ENCODE measurements around the gene ESR1. TPM values are rescaled to one million over a fixed set of nuclear protein-coding genes. Genes with fewer than 3 reads are reported as not detected.

ESR1 gene
- total RNA-seq, 1 experiment from 2014 or later = not detected

DNA sequence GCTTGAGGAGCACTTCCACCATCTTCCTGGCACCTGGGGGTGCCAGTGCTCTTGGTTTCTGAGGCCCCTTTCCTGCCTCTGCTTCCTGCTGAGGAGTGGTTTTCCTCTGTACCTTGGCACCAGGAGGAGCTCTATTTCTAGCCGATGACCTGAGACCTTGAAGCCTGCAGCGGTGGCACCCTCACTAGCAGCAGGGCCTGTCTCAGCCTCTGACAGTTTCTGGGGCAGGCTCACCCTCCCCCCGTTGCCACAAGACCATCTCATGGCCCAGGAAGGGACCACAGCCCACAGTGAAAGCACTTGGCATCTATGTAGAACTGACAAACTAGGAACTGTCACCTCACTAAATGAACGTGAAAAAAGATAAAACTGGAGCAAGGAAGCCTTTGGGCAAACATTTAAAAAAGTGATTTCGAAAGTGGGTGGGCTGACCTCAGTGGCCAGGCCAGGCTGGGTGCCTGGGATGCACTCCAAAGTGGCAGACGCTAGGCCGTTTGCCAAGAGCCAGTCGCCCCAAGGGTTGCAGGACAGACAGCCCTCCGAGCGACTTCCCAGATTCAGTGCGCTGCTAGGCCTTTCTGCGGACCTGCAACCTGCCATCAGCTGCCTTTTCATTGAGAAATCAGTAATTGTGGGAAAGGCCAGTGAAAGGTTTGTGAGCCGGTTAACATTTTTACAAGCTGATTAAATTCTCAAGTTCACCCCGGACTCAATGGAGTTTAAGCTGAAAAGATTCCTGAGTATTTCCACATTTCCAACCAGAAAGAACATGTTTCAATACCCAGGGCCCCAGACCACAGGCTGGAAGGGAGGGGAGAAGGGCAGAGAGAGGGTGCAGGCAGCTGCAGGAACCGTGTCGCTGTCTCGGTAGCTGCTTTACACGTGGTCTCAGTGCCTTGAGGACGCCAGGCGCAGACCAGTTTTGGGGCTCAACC, 303.7 kb downstream of the ESR1 start:
- intact Hi-C loops (cut with micrococcal nuclease; ENCODE audit: unreplicated experiment) = no loop called here
- ChIA-PET CTCF (no interaction called here), POLR2A (no interaction called here)
- no peaks in the 10 kb centered on the region for H3K4me1 ChIP-seq
- DNase-seq = no peak
- Mint-ChIP-seq H3K9me3 (ENCODE audit: unreplicated experiment) (no peaks in the 10 kb centered on the region), H3K27ac (ENCODE audit: unreplicated experiment) (no peak overlapping the region), H3K36me3 (ENCODE audit: insufficient read depth, unreplicated experiment) (no peaks in the 10 kb centered on the region), H3K27me3 (ENCODE audit: insufficient read depth, unreplicated experiment) (peaks cover 5% of the 10 kb centered on the region), H3K4me1 (ENCODE audit: low read depth, unreplicated experiment) (no peaks in the 10 kb centered on the region), H3K4me3 (ENCODE audit: unreplicated experiment) (no peak overlapping the region)
- no peaks in the 10 kb centered on the region; the same call in 1 of the 2 replicates for H3K27me3 ChIP-seq (replicated peaks; ENCODE audit: control insufficient read depth, insufficient read depth, low read length)
- no peak for TF ChIP-seq CTCF (IDR thresholded peaks at IDR 0.05; ENCODE audit: insufficient read depth in 1 of 2, low read depth in 1 of 2, low read length in 1 of 2, severe bottlenecking in 1 of 2, unreplicated experiment in 1 of 2)
- no TSS peak for BruUV-seq (replicated peaks)
- no peaks in the 10 kb centered on the region for H3K9me3 ChIP-seq
- H3K36me3 ChIP-seq (ENCODE audit: control insufficient read depth, insufficient read depth, low read length) = no peaks in the 10 kb centered on the region
- no peak overlapping the region for H3K4me3 ChIP-seq (ENCODE audit: low read depth, low read length)

GRCh38 chr6:152112491-152113261, 305.2 kb downstream of the ESR1 start:
- ChIA-PET POLR2A (no interaction called here), CTCF (no interaction called here)
- Histone ChIP-seq H3K4me1 (no peaks in the 10 kb centered on the region), H3K36me3 (ENCODE audit: control insufficient read depth, insufficient read depth, low read length) (no peaks in the 10 kb centered on the region), H3K4me3 (ENCODE audit: low read depth, low read length) (no peak overlapping the region), H3K27me3 (replicated peaks; ENCODE audit: control insufficient read depth, insufficient read depth, low read length) (no peaks in the 10 kb centered on the region; the same call in 1 of the 2 replicates), H3K9me3 (no peaks in the 10 kb centered on the region)
- BruUV-seq (replicated peaks) = no TSS peak
- no peak for TF ChIP-seq CTCF (IDR thresholded peaks at IDR 0.05; ENCODE audit: insufficient read depth in 1 of 2, low read depth in 1 of 2, low read length in 1 of 2, severe bottlenecking in 1 of 2, unreplicated experiment in 1 of 2)
- H3K36me3 Mint-ChIP-seq (ENCODE audit: insufficient read depth, unreplicated experiment) = no peaks in the 10 kb centered on the region
- no peaks in the 10 kb centered on the region for H3K9me3 Mint-ChIP-seq (ENCODE audit: unreplicated experiment)
- H3K4me3 Mint-ChIP-seq (ENCODE audit: unreplicated experiment) = no peak overlapping the region
- intact Hi-C loops (cut with micrococcal nuclease; ENCODE audit: unreplicated experiment) = no loop called here
- no peak for DNase-seq
- no peaks in the 10 kb centered on the region for H3K4me1 Mint-ChIP-seq (ENCODE audit: low read depth, unreplicated experiment)
- H3K27ac Mint-ChIP-seq (ENCODE audit: unreplicated experiment) = no peak overlapping the region
- peaks cover 2% of the 10 kb centered on the region for H3K27me3 Mint-ChIP-seq (ENCODE audit: insufficient read depth, unreplicated experiment)

All from Caco-2 (cell line).